ENCODE results near the gene LCNL1. TPM values are rescaled to one million over a fixed set of nuclear protein-coding genes. Genes with fewer than 3 reads are reported as not detected.

LCNL1 gene
- total and polyA plus RNA-seq, 2 of the 13 experiments (the other 11 are each of a cell fraction or from before 2014, with no cell fraction given): not detected

- WGBS (ENCODE audit: low lambda C conversion rate): 88% methylated on average over 12 of the region's 15 CpGs
- Histone ChIP-seq H3K79me2 (ENCODE audit: insufficient read depth, low read length) (no peaks in the 10 kb centered on the region), H3K36me3 (replicated peaks in 1 of 2; ENCODE audit: control insufficient read depth in 1 of 2, insufficient read depth in 2 of 2, low read length in 2 of 2) (no peaks in the 10 kb centered on the region), H4K20me1 (ENCODE audit: insufficient read depth, low read length) (no peaks in the 10 kb centered on the region), H3K27me3 (ENCODE audit: control insufficient read depth in 1 of 2, insufficient read depth in 2 of 2, low read length in 2 of 2) (peaks cover 0 to 5% of the 10 kb centered on the region in 2 experiments; a peak in 1 of 5 replicates), H2AFZ (ENCODE audit: low read length) (no peak overlapping the region), H3K9ac (ENCODE audit: insufficient read depth, low read depth, low read length) (no peak overlapping the region), H3K27ac (ENCODE audit: extremely low read length, insufficient read depth, low read length) (no peak overlapping the region), H3K9me3 (ENCODE audit: low read length) (no peaks in the 10 kb centered on the region), H3K4me3 (replicated peaks in 1 of 3; ENCODE audit: insufficient read depth in 1 of 3, low read depth in 2 of 3, low read length in 3 of 3) (no peak overlapping the region), H3K4me2 (ENCODE audit: low read depth, low read length) (peak overlapping the region; percentile 31; the same call in 1 of the 2 replicates), H3K4me1 (ENCODE audit: insufficient read depth, low read length) (peaks cover 63% of the 10 kb centered on the region)
- TF ChIP-seq HNRNPL (IDR thresholded peaks at IDR 0.05; ENCODE audit: low read depth, low read length) (peak; percentile 26; the same call in 1 of the 2 replicates), ZNF570 (CRISPR knock-in tag; IDR thresholded peaks at IDR 0.05; ENCODE audit: borderline replicate concordance) (no peak)
- no TSS peak for BruUV-seq (replicated peaks)
- ATAC-seq (no peak), FAIRE-seq (no peak), DNase-seq (ENCODE audit: low spot score) (no peak)
- in situ Hi-C loops (cut with HindIII; ENCODE audit: extremely low pct_ligation_motif_present, low pct_unique_long_range_greater_than_20kb) (no loop called here), intact Hi-C loops (cut with micrococcal nuclease; ENCODE audit: unreplicated experiment) (no loop called here)
- ChIA-PET POLR2A (no interaction called here), CTCF (ENCODE audit: low intra/inter-chr PET ratio, low total read pairs) (no interaction called here)
Observed at GRCh38 chr9:137023583-137023991, 40.8 kb downstream of the LCNL1 start.

- ATAC-seq (no peak), FAIRE-seq (no peak), DNase-seq (ENCODE audit: low spot score) (peak; percentile 52)
- CTCF ChIA-PET (ENCODE audit: low intra/inter-chr PET ratio, low total read pairs): no interaction called here
- no CpG with 5 or more reads among the region's 21 CpGs for WGBS (ENCODE audit: low lambda C conversion rate)
- Histone ChIP-seq H3K36me3 (replicated peaks in 1 of 2; ENCODE audit: control insufficient read depth in 1 of 2, insufficient read depth in 2 of 2, low read length in 2 of 2) (no peaks in the 10 kb centered on the region), H3K4me2 (ENCODE audit: low read depth, low read length) (peak overlapping the region; percentile 23; the same call in 1 of the 2 replicates), H4K20me1 (ENCODE audit: insufficient read depth, low read length) (no peaks in the 10 kb centered on the region), H3K4me1 (ENCODE audit: insufficient read depth, low read length) (peaks cover 83% of the 10 kb centered on the region), H3K9ac (ENCODE audit: insufficient read depth, low read depth, low read length) (no peak overlapping the region), H3K27ac (ENCODE audit: extremely low read length, insufficient read depth, low read length) (no peak overlapping the region), H3K9me3 (ENCODE audit: low read length) (no peaks in the 10 kb centered on the region), H3K4me3 (replicated peaks in 1 of 3; ENCODE audit: insufficient read depth in 1 of 3, low read depth in 2 of 3, low read length in 3 of 3) (no peak overlapping the region; a peak in 1 of 6 replicates), H3K79me2 (ENCODE audit: insufficient read depth, low read length) (no peaks in the 10 kb centered on the region), H3K27me3 (ENCODE audit: control insufficient read depth in 1 of 2, insufficient read depth in 2 of 2, low read length in 2 of 2) (peaks cover 0 to 16% of the 10 kb centered on the region in 2 experiments; a peak in 2 of 5 replicates), H2AFZ (ENCODE audit: low read length) (no peak overlapping the region)
- no TSS peak for BruUV-seq (replicated peaks)
- in situ Hi-C loops (cut with HindIII; ENCODE audit: extremely low pct_ligation_motif_present, low pct_unique_long_range_greater_than_20kb) (no loop called here), intact Hi-C loops (cut with micrococcal nuclease; ENCODE audit: unreplicated experiment) (no loop called here)
- POLR2A ChIA-PET: interaction anchor here (1.4 kb wide), 1 partner anchor 9 kb away, joined by 3 read pairs; no protein-coding TSS in a partner anchor
- TF ChIP-seq UBTF (CRISPR knock-in tag; IDR thresholded peaks at IDR 0.05) (no peak), ZNF704 (CRISPR knock-in tag; IDR thresholded peaks at IDR 0.05; ENCODE audit: borderline replicate concordance) (no peak), ETV5 (CRISPR knock-in tag; IDR thresholded peaks at IDR 0.05; ENCODE audit: borderline replicate concordance) (no peak), FOXA3 (CRISPR knock-in tag; IDR thresholded peaks at IDR 0.05) (no peak), PAWR (CRISPR knock-in tag; IDR thresholded peaks at IDR 0.05; ENCODE audit: borderline replicate concordance) (no peak), KMT2B (CRISPR knock-in tag; IDR thresholded peaks at IDR 0.05) (no peak), RFX3 (CRISPR knock-in tag; IDR thresholded peaks at IDR 0.05) (peak; percentile 76), HCFC1 (IDR thresholded peaks at IDR 0.05; ENCODE audit: low read depth, low read length) (no peak), ATF7-NPFF (CRISPR knock-in tag; IDR thresholded peaks at IDR 0.05; ENCODE audit: low read depth) (no peak), NBN (conservative IDR thresholded peaks at IDR 0.05) (no peak), ASH2L (IDR thresholded peaks at IDR 0.05; ENCODE audit: insufficient read length, low read depth, low read length) (no peak), JUNB (CRISPR knock-in tag; IDR thresholded peaks at IDR 0.05; ENCODE audit: borderline replicate concordance) (no peak)
Observed at GRCh38 chr9:137025517-137025966, 42.7 kb downstream of the LCNL1 start.
